ENCODE data around the gene RALB.
A peak's percentile ranks its signal among the peaks of the same experiment; 100 is the strongest.
"Not testable (repeated sequence)": the region's sequence is repeated elsewhere in the genome, so short reads cannot be mapped to it uniquely, and the experiment has no call there.

The RALB gene

DNA sequence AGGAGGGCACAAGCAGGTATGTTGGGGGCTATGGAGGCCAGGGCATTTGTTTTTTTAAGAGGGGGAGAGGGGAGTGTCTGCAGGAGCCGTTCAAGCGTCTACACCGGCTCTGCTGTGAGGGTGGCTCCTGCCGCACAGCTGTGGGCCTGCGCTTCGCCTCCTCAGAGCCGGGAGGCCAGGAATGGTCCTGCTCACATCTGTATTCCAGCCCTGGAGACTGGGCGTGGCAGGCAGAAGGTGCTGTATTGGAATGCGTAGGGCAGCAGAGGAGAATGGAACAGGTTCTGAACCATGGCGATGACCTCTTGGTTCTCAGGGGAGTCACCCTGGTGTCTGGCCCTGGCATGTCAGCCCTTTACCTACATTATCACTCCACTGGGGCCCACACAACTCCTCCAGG is 66.5 kb downstream of the RALB start:
- no peak for DNase-seq

DNA sequence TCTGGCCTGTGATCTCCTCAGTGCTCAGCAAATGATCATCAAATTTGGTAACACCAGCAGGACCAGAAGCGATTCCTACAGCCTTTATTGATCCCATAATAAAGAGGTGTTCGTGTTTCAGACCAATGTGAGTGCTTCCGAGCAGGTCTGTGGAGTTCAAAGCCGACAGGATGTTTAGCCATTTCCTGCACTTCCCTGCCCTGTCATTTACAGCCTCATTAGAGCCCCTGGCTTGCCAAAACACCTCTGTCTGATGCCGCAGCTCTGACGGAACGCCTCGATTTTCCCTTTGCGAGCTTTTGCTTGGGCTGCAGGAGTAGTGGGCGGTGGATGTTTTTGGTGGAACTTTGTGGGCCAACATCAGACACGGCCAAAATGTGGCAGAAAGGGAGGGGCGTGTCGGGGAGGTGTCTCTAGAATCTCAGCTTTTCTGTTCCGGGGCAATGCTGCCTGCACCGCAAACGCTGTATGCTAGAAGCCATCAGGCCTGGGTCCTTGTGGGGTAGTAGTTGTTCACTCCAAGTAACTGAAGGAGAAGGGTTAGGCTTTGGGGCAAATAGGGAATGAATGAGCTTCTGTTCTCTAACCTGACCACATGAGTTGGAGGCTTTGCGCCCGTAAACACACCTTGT is 67.2 kb downstream of the RALB start:
- DNase-seq = no peak

DNA sequence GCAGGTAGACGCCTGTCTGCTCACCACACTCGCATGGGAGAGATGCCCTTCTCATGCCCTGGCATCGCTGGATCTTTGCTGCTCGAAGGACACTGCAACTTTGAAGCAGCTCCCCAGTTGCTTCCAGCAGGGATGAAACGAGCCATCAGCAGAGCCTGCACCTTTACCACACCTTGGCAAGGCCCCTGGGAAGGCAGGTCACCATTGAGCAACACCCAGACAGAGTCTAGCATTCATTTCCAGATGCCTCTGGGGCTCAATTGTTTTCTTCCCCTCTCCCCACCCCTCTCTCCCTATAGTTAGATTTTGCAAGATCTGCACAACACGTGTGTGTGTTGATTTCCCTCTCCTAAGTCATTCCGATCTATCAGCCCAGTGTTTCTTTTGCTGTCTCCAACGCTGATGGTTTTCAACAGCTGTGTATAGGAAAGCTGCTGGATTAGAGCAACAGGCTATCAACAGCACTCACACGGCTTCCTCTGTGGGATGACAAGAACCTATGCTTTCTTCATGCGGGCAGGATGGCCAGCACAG is 67.7 kb downstream of the RALB start:
- no peak for DNase-seq

DNA sequence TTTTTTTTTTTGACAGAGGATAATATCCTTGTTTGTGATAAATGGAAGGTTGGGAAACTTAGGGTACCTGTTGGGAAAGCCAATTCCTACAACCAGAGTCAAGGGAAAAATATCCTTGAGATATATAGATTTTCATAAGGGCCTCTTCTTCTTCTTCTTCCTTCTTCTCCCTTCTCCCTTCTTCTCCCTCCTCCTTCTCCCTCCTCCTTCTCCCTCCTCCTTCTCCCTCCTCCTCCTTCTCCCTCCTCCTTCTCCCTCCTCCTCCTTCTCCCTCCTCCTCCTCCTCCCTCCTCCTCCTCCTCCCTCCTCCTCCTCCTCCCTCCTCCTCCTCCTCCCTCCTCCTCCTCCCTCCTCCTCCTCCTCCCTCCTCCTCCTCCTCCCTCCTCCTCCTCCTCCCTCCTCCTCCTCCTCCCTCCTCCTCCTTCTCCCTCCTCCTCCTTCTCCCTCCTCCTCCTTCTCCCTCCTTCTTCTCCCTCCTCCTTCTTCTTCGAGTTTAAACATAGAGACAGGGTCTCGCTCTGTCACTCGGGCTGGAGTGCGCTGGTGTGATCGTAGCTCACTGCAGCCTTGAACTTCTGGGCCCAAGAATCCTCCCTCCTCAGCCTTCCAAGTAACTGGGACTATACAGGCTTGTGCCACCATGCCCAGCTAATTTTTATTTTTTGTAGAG is 68.4 kb downstream of the RALB start:
- not testable (repeated sequence) for DNase-seq

DNA sequence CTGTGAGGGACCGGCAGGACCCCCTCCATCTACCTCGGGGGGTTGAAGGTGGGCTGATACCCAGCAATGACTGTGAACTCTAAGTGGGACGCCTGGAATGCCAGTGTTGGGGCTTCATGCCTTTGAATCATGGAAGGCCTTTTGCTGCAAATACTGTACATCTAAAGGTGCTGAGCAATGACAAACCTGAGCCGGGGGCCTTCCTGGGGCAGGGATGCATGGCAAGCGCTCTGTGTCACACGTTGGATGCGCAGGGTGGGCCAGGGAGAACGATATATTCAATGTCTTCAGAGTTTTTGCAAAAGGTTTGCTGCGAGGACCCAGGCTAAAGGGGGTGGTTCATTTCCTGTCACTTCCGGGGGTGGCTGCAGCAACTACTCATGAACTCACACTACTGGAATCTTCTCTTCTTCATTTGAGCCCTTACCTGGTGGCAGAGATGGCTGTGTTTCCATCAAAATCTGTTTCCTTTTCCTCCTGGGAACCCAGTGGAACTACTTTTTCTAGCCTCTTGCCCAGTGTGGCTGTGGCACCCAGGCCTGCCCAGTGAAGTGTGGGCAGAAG is 69.2 kb downstream of the RALB start:
- no peak for DNase-seq

DNA sequence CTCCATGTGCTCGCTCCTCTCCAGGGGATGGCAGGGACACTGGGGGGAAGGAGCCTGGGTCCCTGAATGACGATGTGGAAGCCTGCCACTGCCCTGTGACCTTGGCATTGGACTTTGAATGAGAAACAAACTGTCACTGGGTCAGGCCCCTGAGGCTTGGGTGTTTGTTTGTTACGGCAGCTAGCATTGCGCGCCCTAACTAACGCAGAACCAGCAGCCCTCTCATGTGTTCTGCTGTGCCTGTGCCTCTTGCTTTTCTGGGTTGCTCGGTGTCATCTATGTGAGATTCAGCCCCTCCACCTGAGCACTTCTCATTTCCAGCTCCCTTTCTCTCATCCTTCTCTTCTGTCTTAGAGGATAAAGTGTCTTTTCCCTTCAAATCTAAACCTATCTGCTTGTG is 69.7 kb downstream of the RALB start:
- DNase-seq = no peak

DNA sequence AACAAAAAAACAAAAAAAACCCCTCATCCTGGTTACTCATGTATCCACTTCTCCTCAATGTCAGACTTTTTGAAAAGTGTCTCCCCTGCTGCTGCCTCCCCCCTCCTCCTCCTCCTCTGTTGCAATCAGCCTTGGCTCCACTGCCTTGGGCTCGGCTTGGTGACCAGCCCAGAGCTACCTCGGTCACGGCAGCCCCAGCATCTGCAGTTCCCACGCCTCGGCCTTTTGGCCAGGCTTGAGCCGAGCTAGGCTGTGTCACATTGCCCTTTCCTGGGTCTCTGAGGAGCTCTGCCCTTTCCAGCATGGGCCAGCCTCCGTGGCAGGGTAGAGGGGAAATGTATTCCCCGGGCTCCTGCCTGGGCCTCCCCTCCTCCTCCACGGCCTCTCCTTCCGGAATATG is 70.6 kb downstream of the RALB start:
- DNase-seq = no peak

DNA sequence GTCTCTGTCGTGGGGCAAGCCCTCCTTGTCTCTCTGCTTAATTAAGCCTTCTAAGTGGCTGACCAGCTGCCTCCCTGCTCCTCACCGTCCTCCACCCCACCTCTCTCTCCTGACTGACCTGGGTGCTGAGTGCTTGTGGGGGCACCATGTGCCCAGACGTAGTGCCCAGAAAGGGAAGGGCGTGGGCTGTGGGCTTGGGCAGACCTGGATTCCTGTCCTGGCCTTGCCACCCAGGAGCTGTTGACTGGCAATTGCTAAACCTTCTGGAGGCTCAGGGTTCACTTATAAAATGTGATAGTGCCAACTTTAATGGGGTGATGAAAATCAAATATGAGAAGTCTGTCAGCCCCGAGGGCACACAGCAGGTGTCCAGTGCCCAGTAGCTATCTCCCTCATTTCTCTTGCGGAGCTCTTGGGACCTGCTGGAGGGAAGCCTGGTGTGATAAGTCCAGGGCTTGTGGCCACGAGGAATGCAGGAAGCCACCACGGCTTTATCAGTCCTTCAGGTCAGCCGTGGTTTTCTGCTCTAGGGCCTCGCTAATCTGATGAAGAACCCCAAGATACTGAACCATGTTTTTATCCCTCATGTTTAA is 71.3 kb downstream of the RALB start:
- DNase-seq = no peak

DNA sequence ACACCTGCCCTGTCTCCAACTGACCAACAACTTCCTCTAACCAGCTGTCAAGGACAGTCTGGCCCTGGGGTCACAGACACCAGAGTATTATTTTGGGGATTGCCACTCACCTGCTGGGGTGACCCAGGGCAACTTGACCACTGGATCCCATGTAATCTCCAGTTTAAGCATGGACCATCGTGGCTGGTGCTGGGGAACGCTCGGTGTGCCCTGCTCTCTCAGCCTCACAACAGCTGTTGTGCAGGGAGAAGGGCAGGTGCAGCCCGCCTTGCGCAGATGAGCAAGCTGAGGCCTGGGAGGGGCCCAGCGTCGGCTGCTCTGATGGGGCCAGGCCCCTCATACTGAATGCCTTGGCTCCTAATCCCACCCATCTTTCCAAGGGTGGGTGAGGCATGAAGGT is 72.3 kb downstream of the RALB start:
- no peak for DNase-seq

DNA sequence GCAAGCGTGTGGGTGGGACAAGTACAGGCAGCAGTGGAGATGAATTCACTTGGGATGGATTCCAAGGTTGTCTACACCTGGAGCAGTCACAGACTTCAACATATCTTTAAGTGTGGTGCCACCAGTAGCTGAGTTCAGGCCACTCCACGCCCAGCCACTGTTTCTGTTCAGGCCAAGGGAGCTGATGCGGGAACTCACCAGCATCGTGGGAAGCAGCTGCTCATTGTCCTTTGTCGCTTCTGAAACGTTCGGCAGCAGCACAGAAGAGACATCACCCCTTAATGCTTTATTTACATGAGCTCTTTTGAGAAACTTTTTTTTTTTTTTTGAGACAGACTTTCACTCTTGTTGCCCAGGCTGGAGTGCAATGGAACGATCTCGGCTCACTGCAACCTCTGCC is 73.4 kb downstream of the RALB start:
- no peak for DNase-seq

DNA sequence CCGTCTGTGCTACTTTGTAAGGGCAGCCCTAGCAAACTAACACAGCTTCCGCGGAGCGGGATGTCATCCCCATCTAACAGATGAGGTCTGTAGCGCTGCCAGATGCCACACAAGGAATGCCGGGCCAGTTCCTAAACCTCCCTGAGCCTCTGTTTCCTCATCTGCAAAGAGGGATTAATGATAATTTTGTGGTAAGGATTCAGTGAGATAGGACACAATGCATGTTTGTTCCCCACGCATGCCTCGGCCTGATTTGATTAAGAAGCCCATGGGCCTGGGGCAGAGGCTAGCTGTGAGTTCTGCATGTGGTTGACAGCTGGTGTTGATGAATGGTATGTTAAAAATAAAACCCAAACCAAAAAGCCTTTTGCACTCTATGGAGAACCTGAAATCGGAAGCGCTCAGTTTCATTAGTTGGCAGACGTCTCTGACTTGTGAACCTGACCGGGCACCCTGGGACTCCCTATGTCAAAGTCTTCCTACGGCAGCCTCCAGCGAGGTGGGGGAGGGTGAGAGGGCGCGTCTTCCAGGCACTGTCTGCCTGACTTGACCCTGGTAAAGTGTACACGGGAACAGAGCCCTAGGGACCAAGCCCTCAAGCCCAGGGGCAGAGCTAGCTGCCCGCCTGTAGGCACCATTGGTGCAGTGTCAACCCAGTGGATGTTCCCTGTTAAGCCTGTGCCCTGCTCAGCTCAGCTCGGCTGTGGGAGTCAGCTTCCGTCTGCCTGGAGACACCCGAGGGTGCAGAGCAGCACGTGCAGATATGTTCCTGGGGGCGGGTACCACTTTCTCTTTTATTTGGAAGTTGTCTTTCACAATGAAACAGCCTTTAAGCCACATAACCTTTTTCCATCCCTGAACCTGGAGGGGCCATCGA is 78.5 kb downstream of the RALB start:
- DNase-seq = no peak

DNA sequence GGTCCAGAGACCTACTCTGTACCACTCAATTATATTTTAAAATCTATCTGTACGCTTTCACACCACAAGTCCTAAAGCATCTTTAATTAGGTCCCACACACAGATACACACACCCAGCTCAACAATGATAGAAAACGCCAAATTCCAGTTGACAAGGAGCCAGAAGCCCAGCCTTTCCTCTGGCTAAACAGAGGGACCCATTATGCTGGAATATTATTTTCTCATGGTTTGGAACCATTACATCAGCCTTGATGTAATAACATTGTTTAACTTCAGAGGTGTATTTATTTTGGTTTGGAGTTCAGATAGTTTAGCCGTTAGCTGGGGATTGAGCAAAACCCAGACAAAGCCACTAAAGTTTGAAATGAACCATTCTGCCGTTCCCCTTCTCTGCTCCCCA is 79.3 kb downstream of the RALB start:
- DNase-seq = no peak

DNA sequence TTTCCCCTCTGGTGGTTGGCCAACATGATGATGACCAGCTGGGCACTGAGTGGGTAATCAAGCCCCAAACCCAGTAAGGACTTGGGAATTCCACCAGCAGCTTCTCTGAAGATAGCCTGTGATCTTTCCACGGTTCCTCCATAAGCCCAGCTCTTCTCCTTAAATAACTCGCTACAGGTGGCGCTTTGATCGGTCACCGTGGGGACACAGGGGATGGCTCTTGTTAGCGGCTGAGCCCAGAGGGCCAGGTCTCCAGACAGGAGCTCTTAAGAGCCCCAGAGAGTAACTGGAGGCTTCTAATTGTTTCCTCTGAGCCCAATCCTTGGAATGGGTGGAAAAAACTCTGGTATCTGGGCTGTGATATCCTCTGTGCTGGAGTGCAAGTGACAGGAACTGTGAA is 79.7 kb downstream of the RALB start:
- no peak for DNase-seq

DNA sequence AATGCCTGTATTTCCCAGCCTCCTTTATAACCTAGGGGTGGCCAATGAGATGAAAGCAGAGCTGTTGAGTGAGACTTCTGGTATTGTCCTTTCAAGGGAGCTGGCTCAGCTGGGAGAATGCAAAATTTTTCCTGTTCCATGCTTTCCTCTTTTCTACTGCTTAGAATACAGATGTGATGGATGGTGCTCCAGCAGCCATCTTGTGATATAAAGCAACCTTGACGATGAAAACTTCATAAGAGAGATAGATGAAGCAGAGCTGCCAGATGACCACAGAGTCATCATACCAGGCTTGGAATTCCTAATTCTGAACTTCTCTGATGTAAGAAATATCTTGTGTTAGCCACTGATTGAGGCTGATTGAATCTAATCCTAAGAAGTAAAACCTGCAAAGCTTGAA is 81.4 kb downstream of the RALB start:
- no peak for DNase-seq

DNA sequence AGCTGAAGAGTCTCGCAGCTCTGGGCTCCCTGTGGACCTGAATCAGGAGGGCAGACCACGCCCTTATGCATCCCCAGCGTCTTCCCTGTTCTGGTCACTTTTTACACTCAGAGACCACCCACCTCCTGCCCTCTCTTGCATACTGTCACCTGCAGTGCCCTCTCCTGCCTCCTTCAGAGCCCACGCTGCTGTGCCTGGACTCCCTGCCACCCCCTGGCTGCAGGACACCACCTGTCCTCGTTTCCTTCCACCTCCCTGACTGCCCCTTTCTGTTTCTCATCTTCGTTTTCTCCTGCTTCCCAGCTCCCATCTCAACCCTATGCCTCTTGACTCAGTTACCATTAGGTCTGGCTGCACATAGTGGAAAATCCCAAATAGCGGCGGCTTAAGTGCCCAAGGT is 84.1 kb downstream of the RALB start:
- DNase-seq = no peak

DNA sequence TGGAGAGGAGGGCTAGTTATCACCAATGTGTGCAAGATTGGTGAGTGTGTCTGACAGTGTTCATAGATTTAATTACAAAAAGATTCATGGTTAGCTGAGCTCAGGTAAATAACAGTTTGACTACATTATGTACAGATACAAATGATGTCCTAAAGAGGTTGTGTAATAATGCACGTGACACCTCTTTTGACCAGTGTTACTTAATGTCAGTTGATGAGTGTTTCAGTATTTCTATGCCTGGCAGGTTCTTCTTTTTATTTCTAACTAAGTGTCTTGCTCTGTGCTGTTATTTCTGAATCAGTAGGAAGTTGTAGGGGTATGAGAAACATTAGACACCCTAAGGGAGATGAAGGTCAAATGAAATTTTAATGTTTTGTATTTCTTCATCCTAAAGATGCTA is 85.4 kb downstream of the RALB start:
- no peak for DNase-seq

DNA sequence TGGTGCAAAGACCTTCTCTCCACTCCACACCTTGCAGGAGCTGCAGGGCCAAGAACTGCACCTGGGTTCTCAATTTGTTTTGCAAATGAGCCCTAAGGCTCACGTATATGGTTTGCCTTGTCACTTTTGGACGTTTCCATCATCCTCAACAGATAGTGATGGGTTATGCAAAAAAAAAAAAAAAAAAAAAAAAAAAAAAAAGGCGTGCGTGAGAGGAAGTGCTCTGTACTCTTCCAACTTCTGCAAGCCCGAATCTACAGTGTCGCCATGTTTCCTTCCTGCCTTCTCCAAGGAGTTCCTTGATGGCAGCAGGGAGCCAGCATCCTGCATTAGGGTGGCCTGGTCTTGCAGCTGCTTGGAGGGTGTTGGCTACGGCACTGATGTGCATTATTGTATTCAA is 89.3 kb downstream of the RALB start:
- no peak for DNase-seq

DNA sequence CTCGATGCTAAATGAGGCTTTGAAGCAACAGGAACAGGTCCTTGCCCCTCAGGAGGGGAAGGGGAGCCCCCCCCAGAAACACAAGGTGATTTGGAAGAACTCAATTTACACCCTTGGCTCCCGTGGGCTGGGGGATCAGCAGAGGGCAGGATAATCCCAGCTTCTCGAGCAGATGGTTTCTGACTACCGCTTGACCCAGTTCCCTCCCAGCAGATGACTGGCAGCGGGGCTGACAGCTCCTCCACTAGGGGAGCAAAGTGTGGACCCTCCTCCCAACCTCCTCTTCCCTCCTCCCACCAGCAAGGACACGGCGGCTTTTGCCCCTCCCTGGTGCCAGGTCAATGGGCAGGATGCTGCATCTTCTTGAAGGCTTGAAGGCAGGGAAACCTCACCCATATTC is 89.8 kb downstream of the RALB start:
- no peak for DNase-seq

DNA sequence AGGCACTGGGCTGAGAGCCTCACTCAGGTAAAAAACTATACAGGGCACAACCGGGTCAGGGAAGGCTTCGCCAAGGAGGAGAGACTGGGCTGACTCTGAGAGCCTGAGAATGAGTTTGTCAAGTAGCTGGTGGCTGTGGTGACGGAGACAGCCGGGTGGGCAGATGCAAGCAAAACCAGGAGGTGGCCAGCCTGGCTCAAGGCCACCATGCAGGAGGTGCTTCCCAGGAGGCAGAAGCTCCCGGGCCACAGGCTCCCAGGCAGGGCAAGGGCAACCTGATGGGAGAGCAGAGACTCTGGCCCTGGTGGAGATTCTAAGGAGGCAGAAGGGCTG is 90.4 kb downstream of the RALB start:
- DNase-seq = no peak

DNA sequence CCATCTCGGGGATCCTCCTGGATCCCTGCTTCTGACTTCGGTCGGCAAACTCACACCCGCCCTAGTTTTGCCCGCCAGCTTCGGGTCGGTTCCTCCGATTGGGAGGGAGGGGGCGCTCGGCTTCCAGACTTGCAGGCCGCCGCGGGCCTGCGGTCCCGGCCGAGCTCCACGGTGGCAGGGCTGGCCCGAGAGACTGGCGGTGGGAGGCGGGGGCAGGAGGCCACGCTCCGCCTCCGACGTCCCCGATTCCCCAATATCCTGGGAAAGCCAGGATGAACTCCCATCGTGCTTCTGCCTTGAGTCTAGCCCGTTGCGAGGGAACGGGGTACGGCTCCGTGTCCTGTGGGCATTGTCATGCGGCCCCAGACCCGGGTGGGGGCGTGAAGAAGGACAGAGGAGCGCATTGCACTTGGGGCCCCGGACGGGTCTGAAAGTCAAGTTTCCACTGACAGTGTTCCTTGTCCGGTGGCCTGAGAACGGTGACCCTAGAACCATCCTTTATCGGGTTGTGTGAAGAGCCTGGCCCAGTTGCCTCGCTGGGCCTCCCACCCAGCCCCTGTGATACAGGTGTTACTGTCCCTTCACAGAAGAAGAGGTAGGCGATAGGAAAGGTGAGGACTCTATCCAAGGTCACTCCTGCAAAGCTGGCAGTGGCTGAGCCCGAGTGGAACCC is 90.9 kb downstream of the RALB start:
- DNase-seq = peak; percentile 57
